AG04450 (cell line): ENCODE data around the gene RBM17. TPM values are rescaled to one million over a fixed set of nuclear protein-coding genes. Genes with fewer than 3 reads are reported as not detected.

ENCODE experiments used
- CTCF ChIA-PET: fragments of 300-600, 350-600 bp; formaldehyde crosslinking; extraction: SDS; loops from one replicate; lab custom pipeline; 2022; ENCODE audit warnings: antibody characterized with exemption, inconsistent platforms; lab: Charles Lee
- POLR2A ChIA-PET: fragments of 350-600 bp; formaldehyde crosslinking; extraction: SDS; loops from one replicate; lab custom pipeline; 2021; ENCODE audit warnings: antibody characterized with exemption, inconsistent platforms; lab: Yijun Ruan, JAX
- DNase-seq: peaks from one replicate; pipeline ENCODE4 v3.0.0-alpha.2; 2011; ENCODE audit warnings: low read depth, low spot score
- H3K27ac ChIP-seq: one replicate; pipeline ENCODE4 v1.5.1; 2012; ENCODE audit warnings: low read depth, low read length, control low read depth
- H3K27me3 ChIP-seq: one replicate; pipeline ENCODE4 v1.6.0; 2012; ENCODE audit warnings: low read length; ENCODE audit not compliant: control insufficient read depth, insufficient read depth
- H3K4me3 ChIP-seq: 2 replicates; pipeline ENCODE4 v1.5.1; 2011; ENCODE audit warnings: mild to moderate bottlenecking, low read depth, low read length, control low read depth
- H3K9me3 ChIP-seq: 2 replicates; pipeline ENCODE4 v1.5.1; 2012; ENCODE audit warnings: low read length; ENCODE audit not compliant: control insufficient read depth, insufficient read depth
- polyA plus RNA-seq: library from polyadenylated mRNA; depleted of rRNA; stranded (reverse); fragments of >200 nt; gene quantifications from 2 replicates; pipeline ENCODE4 v1.2.3, GENCODE V29; 2011
- TF ChIP-seq, protein P1 (sequence below): IDR thresholded peaks from 2 replicates; pipeline ENCODE4 v1.5.1; 2011; ENCODE audit warnings: low read depth, low read length, control low read depth, inconsistent platforms

RBM17 gene
- polyA plus RNA-seq, 1 experiment: 38.9 TPM

DNA sequence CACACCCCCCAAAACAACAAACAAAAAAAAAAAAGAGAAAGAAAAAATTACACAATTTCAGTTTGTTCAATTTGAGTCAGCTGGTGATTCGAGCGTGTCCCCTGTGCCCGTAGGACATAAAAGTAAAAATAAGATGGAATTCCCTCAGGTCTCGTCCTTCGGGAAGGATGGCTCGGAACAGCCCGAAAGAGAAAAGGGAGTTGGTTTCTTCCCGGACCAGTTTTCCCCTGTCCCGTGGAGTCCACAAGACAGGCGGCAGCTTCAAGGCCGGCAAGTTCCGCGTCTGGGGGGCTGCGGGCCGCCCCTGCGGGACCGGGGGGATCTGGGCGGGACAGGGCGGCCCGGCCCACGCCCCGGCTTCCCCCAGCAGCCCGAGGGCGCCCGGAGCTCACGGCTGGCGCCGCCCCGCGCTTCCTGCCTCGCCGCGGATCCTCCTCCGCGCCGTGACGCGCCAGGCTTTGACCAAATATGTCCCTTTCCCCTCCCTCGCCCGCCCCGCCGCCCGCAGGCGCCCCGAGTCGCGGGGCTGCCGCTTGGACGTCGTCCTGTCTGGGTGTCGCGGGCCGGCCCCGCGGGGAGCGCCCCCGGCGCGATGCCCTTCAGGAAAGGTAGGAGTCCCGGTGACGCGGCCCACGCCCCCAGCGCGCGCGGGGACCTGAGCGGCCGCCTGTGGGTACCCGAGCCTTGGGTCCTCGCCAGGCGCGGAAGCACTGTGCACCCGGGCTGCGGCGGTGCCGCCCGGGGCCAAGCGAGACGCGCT lies 55.8 kb downstream of the RBM17 start:
- ChIA-PET CTCF (interaction anchor here (1.0 to 1.5 kb wide), 6 partner anchors 10 to 262 kb away, joined by 3 to 9 read pairs (median 3); no protein-coding TSS in a partner anchor), POLR2A (interaction anchor here (0.5 to 1.7 kb wide), 9 partner anchors 8 to 1125 kb away, joined by 3 to 5 read pairs (median 4); partner anchors contain the start of gene PFKFB3)
- TF ChIP-seq, protein P1, sequence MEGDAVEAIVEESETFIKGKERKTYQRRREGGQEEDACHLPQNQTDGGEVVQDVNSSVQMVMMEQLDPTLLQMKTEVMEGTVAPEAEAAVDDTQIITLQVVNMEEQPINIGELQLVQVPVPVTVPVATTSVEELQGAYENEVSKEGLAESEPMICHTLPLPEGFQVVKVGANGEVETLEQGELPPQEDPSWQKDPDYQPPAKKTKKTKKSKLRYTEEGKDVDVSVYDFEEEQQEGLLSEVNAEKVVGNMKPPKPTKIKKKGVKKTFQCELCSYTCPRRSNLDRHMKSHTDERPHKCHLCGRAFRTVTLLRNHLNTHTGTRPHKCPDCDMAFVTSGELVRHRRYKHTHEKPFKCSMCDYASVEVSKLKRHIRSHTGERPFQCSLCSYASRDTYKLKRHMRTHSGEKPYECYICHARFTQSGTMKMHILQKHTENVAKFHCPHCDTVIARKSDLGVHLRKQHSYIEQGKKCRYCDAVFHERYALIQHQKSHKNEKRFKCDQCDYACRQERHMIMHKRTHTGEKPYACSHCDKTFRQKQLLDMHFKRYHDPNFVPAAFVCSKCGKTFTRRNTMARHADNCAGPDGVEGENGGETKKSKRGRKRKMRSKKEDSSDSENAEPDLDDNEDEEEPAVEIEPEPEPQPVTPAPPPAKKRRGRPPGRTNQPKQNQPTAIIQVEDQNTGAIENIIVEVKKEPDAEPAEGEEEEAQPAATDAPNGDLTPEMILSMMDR: no peak
- Histone ChIP-seq H3K4me3 (peak overlapping the region; percentile 75), H3K27ac (peak overlapping the region; percentile 31), H3K9me3 (no peaks in the 10 kb centered on the region; the same call in 1 of the 2 replicates), H3K27me3 (no peaks in the 10 kb centered on the region)
- peak; percentile 45 for DNase-seq

DNA sequence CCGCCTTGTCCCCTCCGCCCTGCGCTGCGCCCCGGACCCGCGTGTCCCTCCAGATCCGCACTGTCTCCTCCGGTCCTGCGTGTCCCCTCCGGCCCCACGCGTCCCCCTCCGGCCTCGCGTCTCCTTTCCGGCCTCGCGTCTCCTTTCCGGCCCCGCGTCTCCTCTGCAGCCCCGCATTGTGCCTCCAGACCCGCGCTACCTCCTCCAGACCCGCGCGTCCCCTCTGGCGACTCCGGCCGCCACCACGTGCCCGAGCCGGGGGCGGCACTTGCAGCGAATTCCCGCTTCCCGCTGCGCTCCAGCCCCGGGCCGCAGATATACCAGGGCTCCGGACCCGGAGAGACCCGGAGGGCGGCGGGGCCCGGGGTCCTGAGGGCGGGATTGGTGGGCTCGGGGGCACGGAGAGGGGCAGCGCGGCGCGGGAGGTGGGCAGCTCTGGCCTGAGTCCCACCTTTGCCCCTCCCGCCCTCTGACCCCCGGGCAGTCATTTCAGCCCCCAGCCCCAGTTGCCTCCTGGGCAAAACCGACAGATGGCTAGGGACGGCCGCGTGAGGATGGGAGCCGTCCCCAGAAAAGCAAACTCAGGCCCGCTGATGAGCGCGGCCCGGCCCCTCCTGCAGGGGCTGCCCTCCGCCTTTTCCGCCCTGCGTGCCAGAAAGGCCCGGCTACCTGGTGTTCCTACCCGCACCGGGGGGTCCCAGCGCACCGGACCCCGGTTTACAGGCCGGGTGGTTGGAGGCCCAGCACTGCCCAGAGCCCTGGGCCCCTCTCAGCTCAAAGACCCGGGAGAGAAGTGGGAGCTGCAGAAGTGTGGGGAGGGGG lies 56.5 kb downstream of the RBM17 start:
- TF ChIP-seq, protein P1: 0 out of 2 replicates have a peak, but pooled peaks have one; percentile 3
- Histone ChIP-seq H3K4me3 (peak overlapping the region; percentile 75), H3K9me3 (no peaks in the 10 kb centered on the region; the same call in 1 of the 2 replicates), H3K27ac (no peak overlapping the region), H3K27me3 (no peaks in the 10 kb centered on the region)
- ChIA-PET CTCF (interaction anchor here (1.1 to 1.5 kb wide), 2 partner anchors 59 to 256 kb away, joined by 3 to 9 read pairs; no protein-coding TSS in a partner anchor), POLR2A (interaction anchor here (0.6 to 1.7 kb wide), 6 partner anchors 9 to 57 kb away, joined by 4 to 5 read pairs (median 4); partner anchors contain the start of gene PFKFB3)
- no peak for DNase-seq

DNA sequence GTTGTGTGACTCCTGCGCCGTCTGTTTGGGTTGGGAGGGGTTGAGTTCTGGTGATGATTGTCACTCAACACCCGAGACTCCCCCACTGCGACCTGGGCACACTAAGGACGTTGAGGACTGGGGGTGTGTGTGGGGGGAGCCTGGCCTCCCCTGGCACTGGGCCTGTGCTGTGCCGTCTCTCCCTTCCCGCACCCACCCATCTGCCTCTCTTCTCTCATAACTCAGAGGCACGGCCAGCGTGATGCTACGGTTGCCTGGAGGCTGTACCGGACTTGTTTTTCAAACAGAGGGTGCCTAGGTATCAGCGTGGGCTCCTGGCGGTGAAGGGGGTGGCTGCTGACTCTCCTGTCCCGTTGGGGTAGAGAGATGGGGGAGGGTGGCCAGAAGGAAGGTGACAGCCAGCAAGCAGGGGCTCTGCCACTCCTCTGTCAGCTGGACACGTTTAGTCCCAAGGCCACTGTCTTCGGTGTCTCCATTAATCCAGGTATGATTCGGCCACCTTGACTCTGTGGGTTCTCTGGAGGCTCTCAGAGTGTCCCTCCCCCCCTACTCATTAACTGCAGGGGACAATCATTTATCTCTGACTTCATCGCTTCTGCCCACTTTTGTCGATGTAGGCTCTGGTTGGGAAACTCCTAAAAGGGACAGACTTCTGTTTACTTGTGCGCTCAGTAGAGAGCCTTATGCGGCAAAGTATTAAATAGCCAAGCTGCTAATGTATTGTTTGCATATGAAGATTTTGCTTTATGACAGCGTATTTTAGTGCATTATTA lies 57.4 kb downstream of the RBM17 start:
- TF ChIP-seq, protein P1: no peak
- Histone ChIP-seq H3K27me3 (no peaks in the 10 kb centered on the region), H3K27ac (no peak overlapping the region), H3K4me3 (peak overlapping the region; percentile 75), H3K9me3 (no peaks in the 10 kb centered on the region; the same call in 1 of the 2 replicates)
- CTCF ChIA-PET: interaction anchor here (2.4 kb wide), 1 partner anchor 255 kb away, joined by 5 read pairs; no protein-coding TSS in a partner anchor
- DNase-seq: no peak
- POLR2A ChIA-PET: no interaction called here

DNA sequence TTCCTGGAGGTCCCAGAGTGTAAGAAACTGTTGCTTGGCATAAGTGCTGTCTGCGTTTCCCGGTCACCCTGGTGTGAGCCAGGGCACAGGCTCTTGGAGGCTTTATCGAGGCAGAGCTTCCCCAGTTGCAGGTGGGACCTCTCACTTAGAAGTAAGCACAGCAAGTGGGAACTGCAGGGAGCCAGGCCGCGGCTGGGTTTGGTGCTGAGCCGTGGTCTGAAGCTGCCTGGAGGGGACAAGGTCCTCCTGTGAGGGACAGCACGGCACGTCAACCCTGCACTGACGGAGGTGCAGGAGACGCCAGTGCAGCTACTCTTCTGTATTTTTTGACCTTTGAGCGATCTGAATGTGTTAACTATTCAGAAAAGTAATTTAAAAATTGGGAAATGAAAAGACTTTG lies 58.1 kb downstream of the RBM17 start:
- no peaks in the 10 kb centered on the region; the same call in 1 of the 2 replicates for H3K9me3 ChIP-seq
- ChIA-PET CTCF (interaction anchor here (2.4 kb wide), 1 partner anchor 255 kb away, joined by 5 read pairs; no protein-coding TSS in a partner anchor), POLR2A (no interaction called here)
- no peak for DNase-seq
- H3K27me3 ChIP-seq: no peaks in the 10 kb centered on the region
- H3K27ac ChIP-seq: no peak overlapping the region
- peak overlapping the region; percentile 7; the same call in 1 of the 2 replicates for H3K4me3 ChIP-seq
- TF ChIP-seq, protein P1: no peak
